Esophagus squamous epithelium (tissue), 4 donors: ENCODE data around the gene LANCL1.

Source experiments
- POLR2A ChIP-seq, 4 donors: fragments of 450-650 bp; IDR thresholded peaks; one replicate each; pipeline ENCODE4 v1.6.1; 2017; ENCODE audit warnings: antibody characterized with exemption in 4 of 4, mild to moderate bottlenecking in 4 of 4, moderate library complexity in 3 of 4
- TF ChIP-seq, protein P1 (sequence below), 6 experiments: fragments of 450-650 bp in 4 of 6; fragments of 200-600 bp in 2 of 6; sonication (generic) in 2 of 6; IDR thresholded peaks; one replicate each; pipeline ENCODE4 v1.5.1; 2016 to 2019; ENCODE audit warnings: antibody characterized with exemption in 6 of 6, mild to moderate bottlenecking in 4 of 6, moderate library complexity in 4 of 6

DNA sequence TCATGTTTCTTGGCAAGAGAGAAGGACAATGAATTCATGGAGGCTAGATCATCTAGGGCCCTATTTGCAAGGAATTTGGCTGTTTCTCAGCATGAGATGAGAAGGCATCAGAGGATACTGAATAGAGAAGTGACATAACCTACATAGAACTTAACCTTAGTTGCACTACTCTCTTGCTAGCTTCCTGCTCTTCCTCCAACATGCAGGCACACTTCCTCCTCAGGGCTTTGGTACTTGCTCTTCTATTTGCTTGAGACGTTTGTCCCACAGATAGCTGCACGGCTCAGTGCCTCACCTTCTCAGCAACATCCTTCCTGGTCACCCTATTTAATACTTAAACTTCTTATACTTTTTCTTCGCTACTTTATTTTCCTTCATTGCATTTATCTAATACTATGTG lies 20.0 kb upstream of the LANCL1 start:
- TF ChIP-seq POLR2A (IDR thresholded peaks at IDR 0.05), result no peak
- TF ChIP-seq, protein P1, sequence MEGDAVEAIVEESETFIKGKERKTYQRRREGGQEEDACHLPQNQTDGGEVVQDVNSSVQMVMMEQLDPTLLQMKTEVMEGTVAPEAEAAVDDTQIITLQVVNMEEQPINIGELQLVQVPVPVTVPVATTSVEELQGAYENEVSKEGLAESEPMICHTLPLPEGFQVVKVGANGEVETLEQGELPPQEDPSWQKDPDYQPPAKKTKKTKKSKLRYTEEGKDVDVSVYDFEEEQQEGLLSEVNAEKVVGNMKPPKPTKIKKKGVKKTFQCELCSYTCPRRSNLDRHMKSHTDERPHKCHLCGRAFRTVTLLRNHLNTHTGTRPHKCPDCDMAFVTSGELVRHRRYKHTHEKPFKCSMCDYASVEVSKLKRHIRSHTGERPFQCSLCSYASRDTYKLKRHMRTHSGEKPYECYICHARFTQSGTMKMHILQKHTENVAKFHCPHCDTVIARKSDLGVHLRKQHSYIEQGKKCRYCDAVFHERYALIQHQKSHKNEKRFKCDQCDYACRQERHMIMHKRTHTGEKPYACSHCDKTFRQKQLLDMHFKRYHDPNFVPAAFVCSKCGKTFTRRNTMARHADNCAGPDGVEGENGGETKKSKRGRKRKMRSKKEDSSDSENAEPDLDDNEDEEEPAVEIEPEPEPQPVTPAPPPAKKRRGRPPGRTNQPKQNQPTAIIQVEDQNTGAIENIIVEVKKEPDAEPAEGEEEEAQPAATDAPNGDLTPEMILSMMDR (IDR thresholded peaks at IDR 0.05), result no peak
